ENCODE results near the gene PSMA1. TPM values are rescaled to one million over a fixed set of nuclear protein-coding genes. Genes with fewer than 3 reads are reported as not detected.

PSMA1 gene
- total and polyA plus RNA-seq, 2 of the 8 experiments (the other 6 are each of a cell fraction or from before 2014, with no cell fraction given), result 148 to 159 TPM

DNA sequence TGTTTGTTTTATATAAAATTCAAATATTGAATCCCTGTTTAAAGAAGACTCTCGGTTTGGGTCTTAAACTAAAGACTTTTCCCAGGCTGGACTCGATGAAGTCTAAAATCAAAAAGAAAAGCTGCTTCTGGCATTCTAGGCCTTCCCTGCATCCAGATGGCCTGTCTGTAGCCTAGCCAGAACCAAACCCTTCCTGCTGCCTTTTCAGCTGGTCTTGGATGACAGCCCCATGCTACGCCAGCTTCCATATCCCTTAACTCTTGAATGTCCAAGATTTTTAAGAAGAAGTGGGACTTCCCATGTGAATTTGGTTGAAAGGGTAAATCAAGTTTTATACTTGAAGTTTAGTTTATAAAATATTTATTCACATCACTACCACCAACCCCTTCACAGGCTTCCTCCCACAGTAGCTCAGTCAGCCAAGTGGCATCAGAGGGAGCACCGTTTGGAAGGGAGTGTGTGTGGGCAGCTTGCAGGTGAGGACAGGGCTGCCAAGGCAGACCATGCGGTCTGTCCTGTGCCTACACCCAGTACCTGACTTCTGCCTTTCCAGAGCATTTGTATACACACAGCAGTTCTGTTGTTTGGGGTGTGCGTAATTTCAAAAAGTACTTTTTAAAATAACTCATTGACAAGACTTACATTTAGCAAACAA lies 18.2 kb upstream of the PSMA1 start (continued):
- TF ChIP-seq PHF8 (conservative IDR thresholded peaks at IDR 0.05; ENCODE audit: low read depth, low read length), result no peak
- TF ChIP-seq BCL11A (IDR thresholded peaks at IDR 0.05; ENCODE audit: low read depth in 2 of 2, low read length in 2 of 2), result no peak
- no peak for TF ChIP-seq USF2 (IDR thresholded peaks at IDR 0.05; ENCODE audit: low read length)
- TF ChIP-seq, protein P1, sequence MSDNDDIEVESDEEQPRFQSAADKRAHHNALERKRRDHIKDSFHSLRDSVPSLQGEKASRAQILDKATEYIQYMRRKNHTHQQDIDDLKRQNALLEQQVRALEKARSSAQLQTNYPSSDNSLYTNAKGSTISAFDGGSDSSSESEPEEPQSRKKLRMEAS (IDR thresholded peaks at IDR 0.05), result no peak

All from H1 (cell line).